Limb (tissue), 2 donors: Measurements from ENCODE around the gene CTNNAL1.
A peak's percentile ranks its signal among the peaks of the same experiment; 100 is the strongest.
"Not testable (repeated sequence)": the region's sequence is repeated elsewhere in the genome, so short reads cannot be mapped to it uniquely, and the experiment has no call there.

Experiments
- DNase-seq, 2 donors: peaks; one replicate each; pipeline ENCODE4 v3.0.0-alpha.2; 2016; ENCODE audit errors: extremely low spot score in 2 of 2

The CTNNAL1 gene

DNA sequence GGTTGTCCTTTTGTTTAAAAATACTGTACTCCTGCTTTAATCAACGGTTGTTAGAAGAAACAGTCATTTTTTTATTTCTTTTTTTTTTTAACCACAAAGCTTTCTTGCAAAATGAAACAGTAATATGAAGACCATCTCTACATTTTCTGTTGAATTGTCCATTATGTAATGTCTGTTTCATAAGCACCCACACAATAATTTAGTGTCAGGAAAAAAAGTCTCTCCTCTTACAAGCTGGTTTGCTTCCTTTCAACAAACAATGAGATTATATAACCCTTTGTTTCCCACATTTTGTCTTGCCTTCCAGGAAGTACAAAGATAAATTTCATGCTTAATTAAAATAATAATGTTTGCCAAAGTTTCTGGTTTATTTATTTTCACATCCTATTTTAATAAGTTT is 16.7 kb downstream of the CTNNAL1 start:
- DNase-seq: no peak

GRCh38 chr9:108994695-108995094 is 18.6 kb downstream of the CTNNAL1 start:
- DNase-seq: no peak

DNA sequence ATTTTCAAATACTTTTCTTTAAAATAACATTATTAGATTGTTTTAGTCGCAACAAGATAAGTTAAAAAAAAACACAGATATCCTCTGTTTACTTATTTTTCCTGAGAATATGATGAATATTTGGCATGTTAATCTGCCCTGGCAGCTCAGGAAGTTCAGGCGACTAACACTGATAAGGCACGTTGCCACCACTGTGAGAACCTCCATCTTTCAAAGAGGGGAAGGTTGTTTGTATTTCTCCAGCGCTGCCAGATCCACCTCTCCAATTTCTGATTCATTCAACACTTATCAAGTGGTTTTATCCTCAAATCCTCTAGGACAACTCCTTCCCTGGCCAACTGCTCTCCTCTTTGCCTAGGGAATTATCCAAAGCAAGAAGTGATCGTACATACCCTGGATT is 21.8 kb downstream of the CTNNAL1 start:
- no peak for DNase-seq

GRCh38 chr9:108983885-108984284 is 29.4 kb downstream of the CTNNAL1 start:
- no peak for DNase-seq

DNA sequence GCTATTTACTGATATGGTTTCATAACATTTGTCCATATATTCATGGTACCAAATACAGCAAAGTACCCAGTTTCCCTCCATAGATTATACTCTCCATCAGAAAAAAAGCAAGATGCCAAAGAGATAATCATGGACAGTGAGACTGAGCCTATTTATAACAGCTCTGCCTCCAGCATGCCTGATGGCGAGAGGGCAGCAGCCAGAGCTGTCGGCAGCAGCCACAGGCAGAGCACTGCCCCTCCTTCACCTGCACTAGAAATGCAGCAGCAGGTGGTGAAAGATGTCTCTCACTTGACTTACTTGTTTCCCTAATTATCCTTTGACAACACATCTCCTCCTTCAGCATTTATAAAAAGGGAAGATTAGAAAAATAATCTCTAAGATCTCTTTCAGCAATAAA is 32.4 kb downstream of the CTNNAL1 start:
- DNase-seq: no peak

GRCh38 chr9:108978205-108978604 is 35.1 kb downstream of the CTNNAL1 start:
- no peak for DNase-seq

DNA sequence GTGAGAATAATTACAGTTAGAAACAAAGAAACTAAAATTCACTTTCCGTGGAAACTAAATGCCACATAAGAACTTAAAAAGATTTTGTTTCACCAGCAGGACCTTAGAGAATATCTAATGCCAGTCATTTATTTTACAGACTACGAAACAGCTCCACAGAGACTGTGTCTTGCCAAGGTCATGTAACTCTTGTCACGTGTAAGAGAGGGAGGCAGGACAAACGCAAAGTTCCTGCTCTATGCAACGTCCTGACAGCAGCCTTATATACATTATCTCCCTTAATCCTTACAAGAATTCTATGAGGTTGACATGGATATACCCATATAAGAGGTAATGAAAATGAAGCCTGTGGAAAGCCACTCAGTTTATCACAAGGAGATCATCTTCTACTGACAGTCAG is 39.4 kb downstream of the CTNNAL1 start:
- no peak for DNase-seq

DNA sequence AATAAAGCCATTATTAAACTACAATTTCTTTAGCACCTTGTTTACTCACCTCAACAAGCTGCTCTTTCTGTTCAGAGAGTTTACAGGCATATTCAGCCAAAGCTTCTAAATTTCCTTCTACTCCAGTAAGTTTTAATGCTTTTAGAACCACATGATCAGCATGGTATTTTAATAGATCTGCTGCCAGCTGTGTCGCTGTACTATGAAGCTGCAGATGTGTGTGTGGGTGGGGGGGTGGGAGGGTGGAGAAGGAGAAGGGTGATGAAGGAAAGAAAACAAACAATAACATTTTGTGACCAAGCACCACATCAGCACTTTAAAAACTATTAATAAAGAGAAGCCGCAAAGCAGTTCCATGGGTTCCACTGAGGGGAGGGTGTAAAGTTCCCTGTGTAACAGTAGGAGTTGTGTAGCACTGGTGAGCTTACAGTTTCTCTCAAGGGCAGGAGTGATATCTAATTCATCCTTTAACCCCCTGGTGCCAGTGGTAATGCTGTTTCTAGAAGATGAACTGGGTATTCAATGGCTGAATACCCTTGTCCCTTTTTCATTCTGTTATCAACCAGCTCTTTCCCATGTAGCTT is 40.6 kb downstream of the CTNNAL1 start:
- DNase-seq: peak in 1 of 2 donors; percentile 37

- no peak for DNase-seq
Observed at GRCh38 chr9:108972186-108972585, 41.1 kb downstream of the CTNNAL1 start.

- not testable (repeated sequence) for DNase-seq
Observed at GRCh38 chr9:108971392-108971791, 41.9 kb downstream of the CTNNAL1 start.

GRCh38 chr9:108967916-108968315 is 45.4 kb downstream of the CTNNAL1 start:
- no peak for DNase-seq

- DNase-seq: no peak
Observed at GRCh38 chr9:108963459-108964143, 49.7 kb downstream of the CTNNAL1 start.

- no peak for DNase-seq
Observed at GRCh38 chr9:108961151-108961550, 52.1 kb downstream of the CTNNAL1 start.

- DNase-seq: no peak
Observed at GRCh38 chr9:108960331-108960730, 53.0 kb downstream of the CTNNAL1 start.

GRCh38 chr9:108956631-108957026 is 56.7 kb downstream of the CTNNAL1 start:
- DNase-seq: no peak

- DNase-seq: no peak
Observed at GRCh38 chr9:108956022-108956630, 57.2 kb downstream of the CTNNAL1 start.

DNA sequence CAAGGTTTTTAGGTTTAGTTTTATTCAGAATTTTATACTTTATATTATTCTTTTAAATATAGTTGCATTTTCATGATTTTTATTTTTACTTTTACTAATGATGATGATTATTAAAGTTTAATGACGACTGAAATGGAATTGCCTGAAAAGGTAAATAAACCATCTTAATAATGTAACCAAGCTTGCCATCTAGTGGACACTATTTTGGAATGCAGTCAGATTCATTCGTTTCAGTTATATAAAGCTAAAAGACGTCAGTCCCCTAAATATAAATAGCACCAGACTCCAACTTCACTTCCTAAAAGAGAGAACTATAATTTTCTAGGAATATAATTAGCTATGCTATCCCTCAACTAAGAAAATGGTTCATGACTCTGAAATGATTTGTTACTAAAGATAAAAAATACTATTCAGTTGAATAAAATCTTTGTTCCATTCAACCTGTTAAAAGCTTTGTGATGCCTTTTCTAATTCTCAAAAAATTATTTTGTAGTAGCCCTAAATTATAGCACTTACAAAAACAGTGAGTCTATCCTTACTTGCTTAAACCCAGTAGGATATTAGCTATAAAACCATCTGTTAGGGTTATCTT is 59.2 kb downstream of the CTNNAL1 start:
- peak in 1 of 2 donors; percentile 78 for DNase-seq

DNA sequence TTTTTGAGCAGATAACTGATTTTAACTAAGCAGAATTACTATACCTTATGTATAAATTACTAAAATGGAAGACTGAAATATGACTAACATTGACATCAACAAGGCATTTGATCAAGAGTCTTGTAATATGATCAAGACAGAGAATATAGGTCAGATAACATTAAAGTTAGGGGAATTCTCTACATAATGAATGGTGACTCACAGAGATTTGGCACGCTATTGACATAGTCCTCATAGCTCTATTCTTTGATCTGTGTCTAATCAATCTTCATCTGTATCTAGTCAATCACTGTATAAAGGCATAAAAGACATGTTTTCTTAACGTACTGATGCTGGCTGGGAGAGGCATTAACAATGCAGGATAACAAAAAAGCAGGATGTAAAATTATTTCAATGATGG is 61.7 kb downstream of the CTNNAL1 start:
- DNase-seq: no peak

DNA sequence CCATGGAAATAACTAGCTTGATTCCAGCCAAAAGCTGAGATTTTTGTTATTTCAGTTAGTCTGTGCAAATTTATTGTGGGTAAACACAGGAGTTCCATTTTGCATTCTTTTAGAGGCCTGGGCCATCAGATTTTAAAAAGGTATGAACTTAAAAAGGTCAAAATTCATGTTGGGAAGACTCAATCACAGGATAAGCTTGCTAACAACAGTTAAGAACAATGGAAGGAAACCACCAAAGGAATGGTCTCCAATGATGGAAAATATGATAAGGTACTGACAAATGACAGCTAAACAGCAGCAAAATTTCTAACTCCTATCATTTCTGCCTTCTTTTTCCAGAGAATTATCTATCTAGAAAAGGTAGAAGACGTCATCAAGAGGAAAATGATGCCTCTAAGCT is 63.1 kb downstream of the CTNNAL1 start:
- DNase-seq: no peak

DNA sequence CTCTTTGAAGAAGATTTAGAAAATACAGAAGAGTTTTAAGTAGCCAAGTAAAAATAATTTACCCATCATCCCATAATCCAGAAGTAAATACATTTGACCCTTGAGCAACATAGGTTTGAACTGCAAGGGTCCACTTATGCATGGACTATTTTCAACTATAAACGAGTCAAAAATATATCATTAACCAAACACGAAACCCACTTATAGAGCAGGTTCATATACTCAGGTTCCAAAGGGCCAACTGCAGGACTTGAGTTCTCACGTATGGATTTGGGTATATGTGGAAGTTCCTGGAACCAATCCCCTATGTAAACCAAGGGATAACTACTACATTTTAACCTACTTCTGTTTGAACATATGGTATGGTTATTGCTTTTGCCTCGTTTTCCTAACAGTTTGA is 73.3 kb downstream of the CTNNAL1 start:
- DNase-seq: no peak

- no peak for DNase-seq
Observed at GRCh38 chr9:108937561-108938305, 75.6 kb downstream of the CTNNAL1 start.

DNA sequence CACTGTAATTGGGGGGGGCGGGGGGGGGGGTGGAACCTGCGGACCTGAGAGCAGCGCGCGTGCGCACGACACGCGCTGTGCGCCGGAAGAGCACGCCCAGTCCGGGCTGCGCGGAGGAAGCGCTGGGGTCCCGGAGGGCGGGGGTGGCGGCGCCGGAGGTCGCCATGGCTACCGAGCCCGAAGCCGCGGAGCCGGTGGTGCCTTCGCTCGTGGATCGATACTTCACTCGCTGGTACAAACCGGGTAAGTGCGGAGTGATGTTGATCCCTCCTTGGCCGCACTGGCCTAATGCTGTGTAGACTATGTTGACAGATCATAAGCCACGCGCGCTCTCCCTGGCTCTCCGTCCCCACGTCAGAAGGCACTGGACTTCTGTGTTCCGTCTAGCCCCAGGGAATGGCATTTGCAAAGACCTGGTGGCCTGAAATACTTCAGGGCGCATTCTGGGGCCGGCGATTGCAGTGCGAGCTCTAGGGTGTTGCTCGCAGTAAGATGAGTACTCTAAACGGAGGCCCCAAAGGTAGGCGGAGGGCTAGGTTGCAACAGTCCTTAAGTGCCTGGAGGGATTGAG is 78.9 kb downstream of the CTNNAL1 start, which contains the start of gene ABITRAM:
Gene ABITRAM, plus strand, starts transcription at position 78 of the 571 bp plus-strand sequence. Its CDS starts 87 bp downstream, at position 165.
- peak in 1 of 2 donors; percentile 92 for DNase-seq
